OCI-LY3 (cell line): ENCODE results near the gene RUFY1.

Experiments
- CTCF ChIP-seq: fragments of 200-600, 300-600 bp; sonication (generic); IDR thresholded peaks from 2 replicates; pipeline ENCODE4 v1.5.1; 2014; ENCODE audit warnings: antibody characterized with exemption, low read length, low read depth
- EZH2phosphoT487 ChIP-seq: fragments of 200-600 bp; shearing (Covaris generic); IDR thresholded peaks from 2 replicates; pipeline ENCODE4 v1.6.1; 2018; ENCODE audit warnings: antibody characterized with exemption, mixed run types, low read depth

GRCh38 chr5:179564526-179564925, 14.2 kb downstream of the RUFY1 start:
- TF ChIP-seq CTCF (no peak), EZH2phosphoT487 (no peak)
